ENCODE measurements around the gene NANOS2. TPM values are rescaled to one million over a fixed set of nuclear protein-coding genes. Genes with fewer than 3 reads are reported as not detected.
A peak's percentile ranks its signal among the peaks of the same experiment; 100 is the strongest.

The NANOS2 gene
- total RNA-seq, 4 donors from 2014 or later = not detected

- WGBS = 57% methylated on average over 19 of the region's 72 CpGs
- Histone ChIP-seq H3K9me3 (no peaks in the 10 kb centered on the region), H3K36me3 (no peaks in the 10 kb centered on the region), H3K4me1 (peaks cover 46% of the 10 kb centered on the region), H3K27ac (peak overlapping the region; percentile 91), H3K27me3 (no peaks in the 10 kb centered on the region), H3K4me3 (peak overlapping the region; percentile 81)
- DNase-seq (ENCODE audit: low spot score in 2 of 2) = no peak
- TF ChIP-seq EP300 (IDR thresholded peaks at IDR 0.05) = no peak
- no peak for TF ChIP-seq POLR2A (IDR thresholded peaks at IDR 0.05)
- no peak for TF ChIP-seq CTCF (IDR thresholded peaks at IDR 0.05)
- TF ChIP-seq POLR2AphosphoS5 (IDR thresholded peaks at IDR 0.05) = no peak
Measured at GRCh38 chr19:45884682-45885555, 29.7 kb downstream of the NANOS2 start.

DNA sequence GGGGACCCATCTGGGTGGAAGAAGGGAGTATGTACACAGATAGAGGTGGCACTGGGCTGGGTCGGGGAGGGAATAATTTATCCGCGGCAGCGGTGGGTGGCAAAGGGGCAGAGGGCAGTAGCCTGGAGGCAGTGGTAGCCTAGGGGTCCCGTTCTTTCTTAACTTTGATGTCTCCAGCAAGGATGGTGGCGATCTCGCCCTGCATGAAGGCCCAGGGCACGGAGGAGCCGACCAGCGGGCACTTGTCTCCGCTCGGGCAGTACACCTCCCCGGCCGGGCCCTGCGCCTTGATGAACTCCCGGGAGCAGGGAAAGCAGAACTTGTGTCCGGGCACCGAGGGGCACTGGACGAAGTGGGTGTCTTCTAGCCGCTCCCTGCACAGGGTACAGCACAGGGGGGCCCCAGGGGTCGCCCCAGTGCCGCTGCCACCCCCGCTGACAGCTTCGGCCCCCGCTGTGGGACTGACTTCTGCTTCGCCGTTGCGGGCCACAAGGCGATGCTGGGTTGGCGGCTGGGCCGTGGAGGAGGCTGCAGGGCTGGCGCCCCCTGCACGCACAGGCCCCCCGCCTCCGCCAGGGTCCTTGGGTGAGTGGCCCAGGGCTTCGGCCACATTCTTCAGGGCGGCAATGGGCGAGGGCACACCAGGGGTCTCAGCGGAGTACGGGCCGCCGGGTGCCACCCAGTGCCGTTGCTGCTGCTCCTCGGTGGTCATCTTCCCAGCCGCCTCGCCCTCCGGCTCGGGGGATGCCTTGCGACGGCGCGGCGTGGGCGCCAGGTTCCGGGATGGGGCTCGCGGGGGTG is 30.5 kb downstream of the NANOS2 start:
- Histone ChIP-seq H3K9me3 (no peaks in the 10 kb centered on the region), H3K4me3 (peak overlapping the region; percentile 15), H3K27me3 (no peaks in the 10 kb centered on the region), H3K4me1 (peaks cover 46% of the 10 kb centered on the region), H3K36me3 (no peaks in the 10 kb centered on the region), H3K27ac (no peak overlapping the region)
- no peak for DNase-seq (ENCODE audit: low spot score in 2 of 2)
- TF ChIP-seq EP300 (IDR thresholded peaks at IDR 0.05) = no peak
- TF ChIP-seq POLR2AphosphoS5 (IDR thresholded peaks at IDR 0.05) = no peak
- 69% methylated on average over 4 of the region's 57 CpGs for WGBS

DNA sequence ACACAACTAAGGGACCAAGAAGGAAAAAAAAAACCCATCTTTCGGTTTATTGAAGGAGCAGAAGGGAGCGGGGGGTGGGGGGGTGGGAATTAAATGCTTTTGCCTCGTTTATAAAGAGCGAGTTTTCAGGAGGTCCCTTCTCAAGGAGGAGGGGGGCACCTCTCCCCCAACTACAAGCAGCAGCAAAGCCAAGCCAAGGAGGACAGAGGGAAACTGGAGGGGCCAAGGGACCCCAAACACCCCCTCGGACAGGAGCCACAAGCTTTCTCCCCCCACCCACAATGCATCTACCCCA is 31.0 kb downstream of the NANOS2 start:
- Histone ChIP-seq H3K27me3 (no peaks in the 10 kb centered on the region), H3K27ac (no peak overlapping the region), H3K4me3 (peak overlapping the region; percentile 42), H3K36me3 (no peaks in the 10 kb centered on the region), H3K9me3 (no peaks in the 10 kb centered on the region), H3K4me1 (peaks cover 46% of the 10 kb centered on the region)
- no peak for DNase-seq (ENCODE audit: low spot score in 2 of 2)
- 29% methylated on average over 5 of the region's 5 CpGs for WGBS
- TF ChIP-seq CTCF (IDR thresholded peaks at IDR 0.05) = no peak

- DNase-seq (ENCODE audit: low spot score in 2 of 2) = peak in 1 of 2 donors; percentile 88
- Histone ChIP-seq H3K4me1 (peaks cover 51% of the 10 kb centered on the region), H3K9me3 (no peaks in the 10 kb centered on the region), H3K36me3 (no peaks in the 10 kb centered on the region), H3K27me3 (no peaks in the 10 kb centered on the region), H3K4me3 (peak overlapping the region; percentile 42), H3K27ac (no peak overlapping the region)
- TF ChIP-seq CTCF (IDR thresholded peaks at IDR 0.05) (peak; percentile 93 to 95), EP300 (IDR thresholded peaks at IDR 0.05) (no peak), POLR2AphosphoS5 (IDR thresholded peaks at IDR 0.05) (no peak), POLR2A (IDR thresholded peaks at IDR 0.05) (no peak)
- WGBS = 17% methylated on average over 44 of the region's 47 CpGs
Measured at GRCh38 chr19:45882652-45883585, 31.7 kb downstream of the NANOS2 start.

DNA sequence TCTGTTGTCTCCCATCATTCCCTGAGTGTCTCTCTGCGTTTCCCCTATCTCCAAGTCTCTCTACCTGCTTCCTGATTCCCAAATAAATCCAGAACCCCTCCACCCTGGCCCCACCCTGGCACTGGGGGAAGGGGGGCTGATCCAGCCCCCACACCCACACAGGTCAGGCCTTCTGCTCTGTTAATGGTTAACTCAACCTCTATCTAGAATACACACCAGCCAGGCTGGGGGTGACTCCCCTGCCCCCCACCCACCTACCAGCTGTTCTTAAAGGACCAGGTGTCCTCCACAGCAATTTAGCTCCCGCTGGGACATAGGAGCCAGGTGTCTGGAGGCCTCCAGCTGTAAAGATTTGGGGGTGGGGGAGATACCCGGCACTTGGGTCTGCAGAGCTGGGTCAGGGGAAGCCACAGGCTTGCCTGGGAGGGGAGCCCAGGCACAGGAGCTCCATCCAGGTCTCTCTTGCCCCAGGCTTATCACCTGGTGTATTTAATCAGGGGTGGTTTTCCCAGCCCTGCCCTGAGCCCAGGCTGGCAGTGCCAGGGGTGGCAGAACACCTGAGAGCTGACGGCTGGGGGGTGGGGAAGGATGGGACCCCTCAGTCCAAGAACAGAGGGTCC is 32.6 kb downstream of the NANOS2 start:
- 52% methylated on average over 3 of the region's 4 CpGs for WGBS
- Histone ChIP-seq H3K9me3 (no peaks in the 10 kb centered on the region), H3K36me3 (no peaks in the 10 kb centered on the region), H3K4me3 (peak overlapping the region; percentile 42), H3K4me1 (peaks cover 51% of the 10 kb centered on the region), H3K27ac (no peak overlapping the region), H3K27me3 (no peaks in the 10 kb centered on the region)
- TF ChIP-seq POLR2A (IDR thresholded peaks at IDR 0.05) = no peak
- TF ChIP-seq POLR2AphosphoS5 (IDR thresholded peaks at IDR 0.05) = no peak
- TF ChIP-seq CTCF (IDR thresholded peaks at IDR 0.05) = no peak
- TF ChIP-seq EP300 (IDR thresholded peaks at IDR 0.05) = no peak
- no peak for DNase-seq (ENCODE audit: low spot score in 2 of 2)

Measured in suprapubic skin (tissue), 4 donors.